GM21526 (cell line): ENCODE results near the gene IFTAP.

Source experiments
- ATAC-seq: cut with Tn5 transposase; IDR thresholded peaks from one replicate; pipeline ENCODE4 v1.9.1; 2021; ENCODE audit warnings: moderate library complexity; ENCODE audit not compliant: unreplicated experiment, low FRiP score

Gene IFTAP

GRCh38 chr11:36700246-36700645 is 105.9 kb downstream of the IFTAP start:
- ATAC-seq, result no peak

GRCh38 chr11:36702330-36703054 is 108.2 kb downstream of the IFTAP start:
- ATAC-seq, result peak; percentile 82

GRCh38 chr11:36703055-36703404 is 108.7 kb downstream of the IFTAP start:
- peak; percentile 71 for ATAC-seq
